CD14-positive monocyte (primary cell): ENCODE data around the gene JAKMIP2. TPM values are rescaled to one million over a fixed set of nuclear protein-coding genes. Genes with fewer than 3 reads are reported as not detected.

Experiments used
- DNase-seq, 3 donors: peaks; one replicate each; pipeline ENCODE4 v3.0.0-alpha.2; 2011 to 2022
- H2AFZ ChIP-seq: 2 replicates; pipeline ENCODE4 v1.6.0; 2012; ENCODE audit warnings: mild to moderate bottlenecking, low read depth, low read length, inconsistent platforms; ENCODE audit not compliant: insufficient read depth, poor library complexity, severe bottlenecking
- H3K27ac ChIP-seq, 2 donors: 1 replicate in 1 of 2; 2 replicates in 1 of 2; pipeline ENCODE4 v1.5.1; 2012 to 2013; ENCODE audit warnings: low read length in 2 of 2, control low read depth in 1 of 2, inconsistent platforms in 1 of 2, low read depth in 1 of 2, mild to moderate bottlenecking in 1 of 2
- H3K27me3 ChIP-seq, 2 donors: one replicate each; pipeline versions ENCODE4 v1.6.0 to v1.6.1; 2011 to 2013; ENCODE audit warnings: low read length in 2 of 2; ENCODE audit not compliant: control insufficient read depth in 2 of 2, insufficient read depth in 2 of 2
- H3K36me3 ChIP-seq, 2 donors: replicated peaks in 1 of 2; 1 replicate in 1 of 2; 2 replicates in 1 of 2; pipeline versions ENCODE4 v1.5.1 to v1.6.1; 2012 to 2013; ENCODE audit warnings: low read length in 2 of 2, control low read depth in 1 of 2, inconsistent platforms in 1 of 2, mild to moderate bottlenecking in 1 of 2; ENCODE audit not compliant: insufficient read depth in 2 of 2, control insufficient read depth in 1 of 2
- H3K4me1 ChIP-seq, 2 donors: 1 replicate in 1 of 2; 2 replicates in 1 of 2; pipeline versions ENCODE4 v1.5.1 to v1.6.1; 2012 to 2013; ENCODE audit warnings: low read length in 2 of 2, control low read depth in 1 of 2, inconsistent platforms in 1 of 2, mild to moderate bottlenecking in 1 of 2, moderate library complexity in 1 of 2; ENCODE audit not compliant: insufficient read depth in 2 of 2, control insufficient read depth in 1 of 2
- H3K4me2 ChIP-seq: replicated peaks from 2 replicates; pipeline ENCODE3; 2012; ENCODE audit warnings: low read length, moderate library complexity, mild to moderate bottlenecking; ENCODE audit not compliant: poor library complexity, severe bottlenecking; ENCODE audit errors: extremely low read depth
- H3K4me3 ChIP-seq, 3 experiments: fragments of 200-600 bp in 1 of 3; sonication (generic) in 1 of 3; replicated peaks in 1 of 3; 1 replicate in 2 of 3; 2 replicates in 1 of 3; pipeline ENCODE4 v1.5.1; 2011 to 2013; ENCODE audit warnings: low read length in 3 of 3, mild to moderate bottlenecking in 3 of 3, control low read depth in 2 of 3, low read depth in 2 of 3, inconsistent platforms in 1 of 3, moderate library complexity in 1 of 3
- H3K79me2 ChIP-seq: 2 replicates; pipeline ENCODE4 v1.6.0; 2012; ENCODE audit warnings: mild to moderate bottlenecking, control low read depth, inconsistent platforms, low read length, moderate library complexity; ENCODE audit not compliant: insufficient read depth
- H3K9ac ChIP-seq: 2 replicates; pipeline ENCODE4 v1.6.0; 2017; ENCODE audit warnings: low read length, mild to moderate bottlenecking; ENCODE audit not compliant: insufficient read depth, poor library complexity, severe bottlenecking
- H3K9me3 ChIP-seq, 2 donors: replicated peaks in 1 of 2; 1 replicate in 1 of 2; 2 replicates in 1 of 2; pipeline versions ENCODE4 v1.5.1 to v1.6.1; 2012 to 2013; ENCODE audit warnings: low read length in 2 of 2, control low read depth in 1 of 2; ENCODE audit not compliant: control insufficient read depth in 1 of 2, insufficient read depth in 1 of 2
- H4K20me1 ChIP-seq: 2 replicates; pipeline ENCODE4 v1.6.0; 2012; ENCODE audit warnings: mild to moderate bottlenecking, low read length, control low read depth, moderate library complexity; ENCODE audit not compliant: insufficient read depth
- H3K27ac Mint-ChIP-seq, 7 donors: one replicate each; pipeline ENCODE4 v1.8.0; 2020; ENCODE audit warnings: mild to moderate bottlenecking in 7 of 7, mixed read lengths in 7 of 7, moderate library complexity in 6 of 7, inconsistent platforms in 2 of 7
- H3K27me3 Mint-ChIP-seq, 3 donors: one replicate each; pipeline ENCODE4 v1.8.0; 2021 to 2022; ENCODE audit warnings: low read depth in 3 of 3, mild to moderate bottlenecking in 3 of 3, mixed read lengths in 3 of 3, moderate library complexity in 3 of 3, inconsistent platforms in 1 of 3
- H3K36me3 Mint-ChIP-seq, 2 donors: one replicate each; pipeline ENCODE4 v1.8.0; 2020; ENCODE audit warnings: mixed read lengths in 2 of 2, inconsistent platforms in 1 of 2, mild to moderate bottlenecking in 1 of 2
- H3K4me1 Mint-ChIP-seq: one replicate; pipeline ENCODE4 v1.8.0; 2020; ENCODE audit warnings: mild to moderate bottlenecking, mixed read lengths
- H3K4me3 Mint-ChIP-seq, 2 donors: one replicate each; pipeline ENCODE4 v1.8.0; 2020; ENCODE audit warnings: mild to moderate bottlenecking in 2 of 2, mixed read lengths in 2 of 2, moderate library complexity in 1 of 2
- H3K9me3 Mint-ChIP-seq, 7 donors: one replicate each; pipeline ENCODE4 v1.8.0; 2020 to 2022; ENCODE audit warnings: mixed read lengths in 7 of 7, mild to moderate bottlenecking in 6 of 7, moderate library complexity in 6 of 7, inconsistent platforms in 2 of 7
- WGBS: methylation state at CpG from one replicate; pipeline ENCODE4 v1.1.5; 2013; ENCODE audit warnings: missing lambda C conversion rate; ENCODE audit not compliant: insufficient coverage; 5-methylcytosine and 5-hydroxymethylcytosine counted together
- intact Hi-C, 2 donors: fragments of 100-400 bp; cut with micrococcal nuclease; formaldehyde crosslinking; loops; one replicate each; pipeline versions ENCODE4 v1.15.0 to v1.15.1; 2023
- polyA plus RNA-seq, 3 donors: library from polyadenylated mRNA; depleted of rRNA in 1 of 3; unstranded in 2 of 3; stranded (reverse) in 1 of 3; fragments of 300-500 nt in 2 of 3; fragments of >200 nt in 1 of 3; fragmentation: Illumina TruSeq in 2 of 3; gene quantifications; 1 replicate in 2 of 3; 2 replicates in 1 of 3; pipeline ENCODE4 v1.2.3, GENCODE V29; 2012 to 2021
- TF ChIP-seq, protein P1 (sequence below): fragments of 200-600 bp; IDR thresholded peaks from one replicate; pipeline ENCODE4 v1.8.0; 2022; ENCODE audit warnings: antibody characterized with exemption, mild to moderate bottlenecking

JAKMIP2 gene
- polyA plus RNA-seq, 3 donors, result 0.02 TPM; not detected in 2

DNA sequence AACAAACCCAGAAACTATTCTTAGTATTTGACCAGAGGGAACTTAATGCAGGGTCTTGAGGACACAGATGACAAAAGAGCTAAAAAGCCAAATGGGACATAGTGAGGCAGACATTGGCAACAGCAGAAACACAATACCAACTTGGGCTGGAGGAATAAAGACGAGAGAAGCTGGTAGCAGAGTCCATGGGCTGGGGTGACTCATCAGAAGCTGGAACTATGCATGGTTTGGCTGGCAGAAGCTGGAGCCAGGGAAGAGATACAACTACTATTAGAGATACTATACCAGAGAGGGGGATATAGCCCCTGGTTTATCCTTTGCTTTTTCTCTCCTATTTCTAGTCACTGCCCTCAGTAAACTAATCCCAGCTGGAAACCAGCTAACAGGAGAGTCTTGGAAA, 243.5 kb downstream of the JAKMIP2 start:
- H3K27ac ChIP-seq, result no peak overlapping the region
- no peak overlapping the region for H3K9ac ChIP-seq
- TF ChIP-seq, protein P1, sequence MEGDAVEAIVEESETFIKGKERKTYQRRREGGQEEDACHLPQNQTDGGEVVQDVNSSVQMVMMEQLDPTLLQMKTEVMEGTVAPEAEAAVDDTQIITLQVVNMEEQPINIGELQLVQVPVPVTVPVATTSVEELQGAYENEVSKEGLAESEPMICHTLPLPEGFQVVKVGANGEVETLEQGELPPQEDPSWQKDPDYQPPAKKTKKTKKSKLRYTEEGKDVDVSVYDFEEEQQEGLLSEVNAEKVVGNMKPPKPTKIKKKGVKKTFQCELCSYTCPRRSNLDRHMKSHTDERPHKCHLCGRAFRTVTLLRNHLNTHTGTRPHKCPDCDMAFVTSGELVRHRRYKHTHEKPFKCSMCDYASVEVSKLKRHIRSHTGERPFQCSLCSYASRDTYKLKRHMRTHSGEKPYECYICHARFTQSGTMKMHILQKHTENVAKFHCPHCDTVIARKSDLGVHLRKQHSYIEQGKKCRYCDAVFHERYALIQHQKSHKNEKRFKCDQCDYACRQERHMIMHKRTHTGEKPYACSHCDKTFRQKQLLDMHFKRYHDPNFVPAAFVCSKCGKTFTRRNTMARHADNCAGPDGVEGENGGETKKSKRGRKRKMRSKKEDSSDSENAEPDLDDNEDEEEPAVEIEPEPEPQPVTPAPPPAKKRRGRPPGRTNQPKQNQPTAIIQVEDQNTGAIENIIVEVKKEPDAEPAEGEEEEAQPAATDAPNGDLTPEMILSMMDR, result no peak
- H3K9me3 ChIP-seq, result no peaks in the 10 kb centered on the region
- H3K27me3 ChIP-seq, result no peaks in the 10 kb centered on the region
- WGBS, result no CpG with 5 or more reads among the region's 1 CpG
- no peak for DNase-seq
- H3K36me3 ChIP-seq, result no peaks in the 10 kb centered on the region
- Mint-ChIP-seq H3K27me3 (peaks cover 0 to 2% (median 2%) of the 10 kb centered on the region in 3 donors), H3K9me3 (no peaks in the 10 kb centered on the region), H3K4me3 (no peak overlapping the region), H3K27ac (no peak overlapping the region), H3K4me1 (no peaks in the 10 kb centered on the region), H3K36me3 (no peaks in the 10 kb centered on the region)
- intact Hi-C loops, result no loop called here
- no peak overlapping the region for H3K4me2 ChIP-seq
- no peak overlapping the region for H3K4me3 ChIP-seq
- H2AFZ ChIP-seq, result no peak overlapping the region
- no peaks in the 10 kb centered on the region for H4K20me1 ChIP-seq
- H3K4me1 ChIP-seq, result no peaks in the 10 kb centered on the region
- no peaks in the 10 kb centered on the region for H3K79me2 ChIP-seq

DNA sequence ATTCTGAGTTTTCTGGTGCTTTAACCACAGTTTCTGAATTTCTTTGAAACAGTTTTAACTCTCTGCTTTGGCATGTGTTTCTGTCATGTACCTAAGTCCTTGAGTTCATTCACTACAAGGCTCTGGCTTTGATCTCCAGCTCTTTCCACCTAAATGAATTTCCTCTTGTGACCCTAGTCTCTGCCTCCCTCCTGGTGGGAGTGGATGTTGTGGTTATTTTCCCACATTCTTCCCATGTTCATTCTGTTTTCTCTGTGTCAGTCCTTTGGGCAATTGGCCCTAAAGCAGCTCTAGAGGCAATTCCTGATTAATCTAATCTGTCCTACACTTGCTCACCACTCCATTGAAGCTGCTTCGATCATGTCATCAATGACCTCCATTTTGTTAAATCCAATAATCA, 244.3 kb downstream of the JAKMIP2 start:
- no peak overlapping the region for H3K27ac ChIP-seq
- no peak overlapping the region for H3K27ac Mint-ChIP-seq
- no peaks in the 10 kb centered on the region for H3K27me3 ChIP-seq
- H3K4me1 Mint-ChIP-seq, result no peaks in the 10 kb centered on the region
- no peaks in the 10 kb centered on the region for H4K20me1 ChIP-seq
- H3K4me2 ChIP-seq, result no peak overlapping the region
- intact Hi-C loops, result no loop called here
- no peaks in the 10 kb centered on the region for H3K9me3 Mint-ChIP-seq
- H3K4me3 Mint-ChIP-seq, result no peak overlapping the region
- H3K9ac ChIP-seq, result no peak overlapping the region
- H3K4me3 ChIP-seq, result no peak overlapping the region
- no peak for DNase-seq
- H3K27me3 Mint-ChIP-seq, result peaks cover 0 to 2% (median 2%) of the 10 kb centered on the region in 3 donors
- H3K4me1 ChIP-seq, result no peaks in the 10 kb centered on the region
- WGBS, result no CpG with 5 or more reads among the region's 1 CpG
- TF ChIP-seq, protein P1, result no peak
- H3K36me3 ChIP-seq, result no peaks in the 10 kb centered on the region
- no peak overlapping the region for H2AFZ ChIP-seq
- H3K9me3 ChIP-seq, result no peaks in the 10 kb centered on the region
- no peaks in the 10 kb centered on the region for H3K36me3 Mint-ChIP-seq
- no peaks in the 10 kb centered on the region for H3K79me2 ChIP-seq

Other genes starting within 250 kb of the JAKMIP2 start
- gene SPINK1, start 48.9 kb upstream of the JAKMIP2 start, polyA plus RNA-seq, result not detected
- gene SCGB3A2, start 96.0 kb upstream of the JAKMIP2 start, polyA plus RNA-seq, result 10 to 100 TPM in 1 of 3 donors, 1 to 10 TPM in 2; 1.3 to 15.9 (median 9.3) TPM
- gene C5orf46, start 123.8 kb upstream of the JAKMIP2 start, polyA plus RNA-seq, result not detected